Loucy (cell line): Measurements from ENCODE around the gene DENND6B.

Experiments used
- H2AFZ ChIP-seq: fragments of 200-600 bp; sonication (generic); 2 replicates; pipeline ENCODE4 v1.6.0; 2016; ENCODE audit warnings: antibody characterized with exemption, mild to moderate bottlenecking, low read length, moderate library complexity
- H3F3A ChIP-seq: fragments of 200-600 bp; 2 replicates; pipeline ENCODE4 v1.6.0; 2016; ENCODE audit warnings: antibody characterized with exemption, low read depth, mild to moderate bottlenecking
- H3K27me3 ChIP-seq: fragments of 200-600 bp; sonication (generic); 2 replicates; pipeline ENCODE4 v1.6.1; 2014; ENCODE audit warnings: low read length, mild to moderate bottlenecking; ENCODE audit not compliant: insufficient read depth, poor library complexity, severe bottlenecking
- H3K36me3 ChIP-seq: fragments of 200-600 bp; sonication (generic); 2 replicates; pipeline ENCODE4 v1.6.1; 2016; ENCODE audit warnings: low read length; ENCODE audit not compliant: insufficient read depth
- H3K4me1 ChIP-seq: fragments of 200-600 bp; sonication (generic); 2 replicates; pipeline ENCODE4 v1.5.1; 2014; ENCODE audit warnings: low read length, mild to moderate bottlenecking; ENCODE audit not compliant: insufficient read depth, poor library complexity, severe bottlenecking
- H3K4me2 ChIP-seq: fragments of 200-600 bp; sonication (generic); 2 replicates; pipeline ENCODE4 v1.6.0; 2014; ENCODE audit warnings: antibody characterized with exemption, low read length, low read depth, mild to moderate bottlenecking; ENCODE audit not compliant: poor library complexity, severe bottlenecking
- H3K4me3 ChIP-seq: fragments of 200-600 bp; sonication (generic); 2 replicates; pipeline ENCODE4 v1.5.1; 2014; ENCODE audit warnings: low read length, mild to moderate bottlenecking, mixed read lengths; ENCODE audit not compliant: poor library complexity, severe bottlenecking
- H3K79me2 ChIP-seq: fragments of 200-600 bp; sonication (generic); 2 replicates; pipeline ENCODE4 v1.6.1; 2014; ENCODE audit warnings: low read length; ENCODE audit not compliant: insufficient read depth
- H3K9ac ChIP-seq: fragments of 200-600 bp; sonication (generic); 2 replicates; pipeline ENCODE4 v1.6.0; 2014; ENCODE audit warnings: mild to moderate bottlenecking, low read depth, low read length, moderate library complexity; ENCODE audit not compliant: poor library complexity, severe bottlenecking
- H3K9me2 ChIP-seq: fragments of 200-600 bp; sonication (generic); replicated peaks from 2 replicates; pipeline ENCODE4 v1.6.1; 2016; ENCODE audit warnings: low read depth, low read length, mixed read lengths
- H3K9me3 ChIP-seq: fragments of 200-600 bp; sonication (generic); 2 replicates; pipeline ENCODE4 v1.6.1; 2014; ENCODE audit warnings: mild to moderate bottlenecking, antibody characterized with exemption, low read length, low read depth; ENCODE audit not compliant: insufficient read depth
- H4K20me1 ChIP-seq: fragments of 200-600 bp; sonication (generic); 2 replicates; pipeline ENCODE4 v1.6.0; 2014; ENCODE audit warnings: antibody characterized with exemption, low read length, mild to moderate bottlenecking; ENCODE audit not compliant: insufficient read depth, poor library complexity, severe bottlenecking
- EZH2phosphoT487 ChIP-seq: fragments of 200-600 bp; IDR thresholded peaks from 2 replicates; pipeline ENCODE4 v1.6.1; 2018; ENCODE audit warnings: antibody characterized with exemption, mild to moderate bottlenecking, moderate library complexity, borderline replicate concordance
- TF ChIP-seq, protein P1 (sequence below): fragments of 200-600 bp; sonication (generic); conservative IDR thresholded peaks from 2 replicates; pipeline ENCODE4 v1.5.1; 2014; ENCODE audit warnings: mild to moderate bottlenecking, antibody characterized with exemption, low read length

Gene DENND6B

DNA sequence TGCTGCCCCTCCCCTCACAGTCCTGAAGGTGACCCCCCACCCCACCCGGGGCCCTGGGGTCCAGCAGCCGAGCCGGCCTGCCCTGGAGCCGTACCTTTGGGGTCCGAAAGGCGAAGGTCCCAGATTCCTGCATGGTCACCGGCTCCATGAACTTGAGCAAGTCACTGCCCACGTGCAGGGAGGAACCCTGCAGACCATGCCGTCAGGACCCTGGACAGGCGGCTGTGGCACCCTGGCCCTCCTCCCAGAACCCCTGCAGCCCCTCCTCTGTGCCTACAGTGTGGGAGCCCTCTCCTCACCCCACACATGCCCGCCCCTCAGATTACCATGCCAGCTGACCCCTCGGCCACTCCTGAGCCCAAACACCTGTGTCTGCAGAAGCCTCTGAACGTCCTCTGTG, 42.3 kb downstream of the DENND6B start:
- Histone ChIP-seq H3K4me3 (no peak overlapping the region), H3K36me3 (peaks cover 4% of the 10 kb centered on the region; the same call in 1 of the 2 replicates)

DNA sequence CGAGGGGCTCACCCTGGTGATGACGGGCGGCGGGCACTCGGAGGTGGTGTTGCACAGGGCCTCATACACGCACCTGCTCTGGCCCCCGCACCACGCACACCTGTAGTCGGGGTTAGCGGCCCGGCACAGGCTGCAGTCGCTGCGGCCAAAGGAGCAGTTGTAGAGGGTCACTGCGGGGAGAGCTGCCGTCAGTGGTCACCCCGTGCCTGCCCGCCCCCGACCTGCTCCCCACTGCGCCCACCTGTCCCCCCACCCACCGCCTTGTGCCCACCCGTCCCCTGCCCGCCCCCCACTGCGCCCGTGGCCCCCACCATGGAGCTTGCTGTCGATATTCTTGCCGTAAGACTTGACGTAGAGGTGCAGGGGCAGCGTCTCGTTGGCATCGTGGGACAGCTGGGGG, 43.0 kb downstream of the DENND6B start:
- TF ChIP-seq, protein P1, sequence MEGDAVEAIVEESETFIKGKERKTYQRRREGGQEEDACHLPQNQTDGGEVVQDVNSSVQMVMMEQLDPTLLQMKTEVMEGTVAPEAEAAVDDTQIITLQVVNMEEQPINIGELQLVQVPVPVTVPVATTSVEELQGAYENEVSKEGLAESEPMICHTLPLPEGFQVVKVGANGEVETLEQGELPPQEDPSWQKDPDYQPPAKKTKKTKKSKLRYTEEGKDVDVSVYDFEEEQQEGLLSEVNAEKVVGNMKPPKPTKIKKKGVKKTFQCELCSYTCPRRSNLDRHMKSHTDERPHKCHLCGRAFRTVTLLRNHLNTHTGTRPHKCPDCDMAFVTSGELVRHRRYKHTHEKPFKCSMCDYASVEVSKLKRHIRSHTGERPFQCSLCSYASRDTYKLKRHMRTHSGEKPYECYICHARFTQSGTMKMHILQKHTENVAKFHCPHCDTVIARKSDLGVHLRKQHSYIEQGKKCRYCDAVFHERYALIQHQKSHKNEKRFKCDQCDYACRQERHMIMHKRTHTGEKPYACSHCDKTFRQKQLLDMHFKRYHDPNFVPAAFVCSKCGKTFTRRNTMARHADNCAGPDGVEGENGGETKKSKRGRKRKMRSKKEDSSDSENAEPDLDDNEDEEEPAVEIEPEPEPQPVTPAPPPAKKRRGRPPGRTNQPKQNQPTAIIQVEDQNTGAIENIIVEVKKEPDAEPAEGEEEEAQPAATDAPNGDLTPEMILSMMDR, result no peak
- TF ChIP-seq EZH2phosphoT487, result no peak
- Histone ChIP-seq H4K20me1 (no peaks in the 10 kb centered on the region), H3K27me3 (no peaks in the 10 kb centered on the region), H3K4me2 (no peak overlapping the region), H3K9ac (no peak overlapping the region), H2AFZ (no peak overlapping the region), H3K4me1 (no peaks in the 10 kb centered on the region), H3K36me3 (no peaks in the 10 kb centered on the region; the same call in 1 of the 2 replicates), H3K4me3 (no peak overlapping the region), H3F3A (no peaks in the 10 kb centered on the region), H3K9me3 (no peaks in the 10 kb centered on the region), H3K79me2 (no peaks in the 10 kb centered on the region), H3K9me2 (no peaks in the 10 kb centered on the region)

More for the DNA sequence above, 42.3 kb downstream of the DENND6B start:
- Histone ChIP-seq H3K9me3 (no peaks in the 10 kb centered on the region), H3K79me2 (no peaks in the 10 kb centered on the region), H2AFZ (no peak overlapping the region), H3K27me3 (no peaks in the 10 kb centered on the region), H3F3A (no peaks in the 10 kb centered on the region), H4K20me1 (no peaks in the 10 kb centered on the region), H3K9ac (no peak overlapping the region), H3K9me2 (no peaks in the 10 kb centered on the region), H3K4me1 (no peaks in the 10 kb centered on the region), H3K4me2 (no peak overlapping the region)
- no peak for TF ChIP-seq EZH2phosphoT487
- TF ChIP-seq, protein P1, result no peak

DNA sequence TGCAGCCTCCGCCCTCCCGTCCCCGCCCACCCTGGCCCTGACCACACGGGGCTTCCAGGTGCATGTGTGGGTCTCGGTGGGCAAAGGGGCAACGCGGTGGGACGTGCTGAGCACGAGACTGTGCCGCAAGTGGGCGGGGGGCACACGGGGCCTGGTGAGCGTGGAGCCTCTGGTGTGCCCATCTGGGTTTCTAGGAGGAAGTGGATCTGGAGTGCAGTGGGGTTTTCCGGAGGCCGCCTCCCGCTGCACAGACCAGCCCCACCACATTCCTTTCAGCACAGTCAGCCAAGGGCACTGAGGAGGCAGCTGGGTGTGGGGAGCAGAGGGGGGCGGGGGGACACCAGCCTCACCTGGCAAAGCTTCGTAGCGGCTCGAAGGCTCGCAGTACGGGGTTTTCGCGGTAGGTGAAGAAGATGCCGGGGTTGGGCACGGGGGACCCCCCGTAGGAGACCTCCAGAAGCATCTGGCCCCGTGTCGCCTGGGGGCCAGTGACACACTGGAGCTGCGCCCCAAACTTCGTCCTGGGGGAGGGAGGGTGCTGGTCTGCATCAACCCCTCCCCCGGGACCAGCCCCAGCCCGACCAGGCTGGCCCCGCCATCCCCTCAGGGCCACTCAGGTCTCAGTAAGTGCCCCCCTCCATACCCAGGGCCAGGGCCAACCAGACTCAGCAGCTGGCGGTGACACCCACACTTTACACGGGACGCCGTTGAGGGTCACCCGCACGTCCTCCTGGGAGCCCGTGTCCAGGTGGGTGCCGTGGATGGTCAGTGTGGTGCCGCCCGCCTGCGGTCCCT, 44.3 kb downstream of the DENND6B start:
- Histone ChIP-seq H2AFZ (no peak overlapping the region), H3F3A (no peaks in the 10 kb centered on the region), H3K36me3 (no peaks in the 10 kb centered on the region; the same call in 1 of the 2 replicates), H3K4me2 (no peak overlapping the region), H3K4me1 (no peaks in the 10 kb centered on the region), H3K9ac (no peak overlapping the region), H3K27me3 (no peaks in the 10 kb centered on the region), H3K4me3 (no peak overlapping the region), H3K9me3 (no peaks in the 10 kb centered on the region), H3K9me2 (no peaks in the 10 kb centered on the region), H4K20me1 (no peaks in the 10 kb centered on the region), H3K79me2 (no peaks in the 10 kb centered on the region)
- TF ChIP-seq, protein P1, result no peak
- TF ChIP-seq EZH2phosphoT487, result no peak
